DMS153 (cell line): ENCODE data around the gene ADM2.

Experiments
- DNase-seq: peaks from one replicate; lab custom pipeline; 2025; lab: John Stamatoyannopoulos, UW

ADM2 gene

GRCh38 chr22:50485221-50486131, 4.1 kb downstream of the ADM2 start:
- DNase-seq = no peak

- no peak for DNase-seq
These were observed 5.4 kb downstream of the ADM2 start, which contains the start of gene MIOX for GRCh38 chr22:50486561-50487289. Gene MIOX, plus strand, starts transcription at chr22:50486859. Its CDS starts 39 bp downstream, at chr22:50486898.

- DNase-seq = no peak
These were observed 6.1 kb downstream of the ADM2 start for GRCh38 chr22:50487290-50488005.

- DNase-seq = no peak
These were observed 6.8 kb downstream of the ADM2 start for GRCh38 chr22:50488006-50488677.

- no peak for DNase-seq
These were observed 7.5 kb downstream of the ADM2 start for GRCh38 chr22:50488886-50489285.

- no peak for DNase-seq
These were observed 8.3 kb downstream of the ADM2 start for GRCh38 chr22:50489363-50490243.

GRCh38 chr22:50490531-50491308, 9.4 kb downstream of the ADM2 start:
- peak; percentile 16 for DNase-seq

GRCh38 chr22:50497093-50497492, 15.8 kb downstream of the ADM2 start:
- DNase-seq = no peak

- DNase-seq = peak; percentile 75
These were observed 17.1 kb downstream of the ADM2 start for GRCh38 chr22:50498322-50498890.

- no peak for DNase-seq
These were observed 19.1 kb downstream of the ADM2 start for GRCh38 chr22:50500452-50500851.

GRCh38 chr22:50502096-50502495, 20.8 kb downstream of the ADM2 start:
- DNase-seq = no peak

- DNase-seq = no peak
These were observed 21.5 kb downstream of the ADM2 start for GRCh38 chr22:50502628-50503474.

- no peak for DNase-seq
These were observed 22.3 kb downstream of the ADM2 start for GRCh38 chr22:50503475-50504145.

- DNase-seq = no peak
These were observed 23.2 kb downstream of the ADM2 start for GRCh38 chr22:50504369-50505211.

- DNase-seq = no peak
These were observed 24.0 kb downstream of the ADM2 start for GRCh38 chr22:50505276-50505775.

GRCh38 chr22:50505776-50506610, 24.6 kb downstream of the ADM2 start:
- DNase-seq = no peak
